Subcutaneous abdominal adipose tissue (tissue), 5 donors: ENCODE measurements around the gene LDLRAD2.

Experiments
- H3K27ac ChIP-seq: one replicate; pipeline ENCODE4 v1.7.0; 2013; ENCODE audit warnings: low read depth, mild to moderate bottlenecking, inconsistent platforms, low read length, moderate library complexity
- H3K27me3 ChIP-seq, 5 donors: one replicate each; pipeline ENCODE4 v1.7.0; 2013; ENCODE audit warnings: low read length in 5 of 5, inconsistent platforms in 1 of 5; ENCODE audit not compliant: control insufficient read depth in 5 of 5, insufficient read depth in 4 of 5
- H3K36me3 ChIP-seq, 5 donors: one replicate each; pipeline ENCODE4 v1.7.0; 2013; ENCODE audit warnings: low read length in 5 of 5; ENCODE audit not compliant: control insufficient read depth in 5 of 5, insufficient read depth in 5 of 5
- H3K4me1 ChIP-seq, 5 donors: one replicate each; pipeline ENCODE4 v1.7.0; 2013; ENCODE audit warnings: low read length in 5 of 5, mild to moderate bottlenecking in 3 of 5, moderate library complexity in 1 of 5; ENCODE audit not compliant: control insufficient read depth in 5 of 5, insufficient read depth in 5 of 5
- H3K4me3 ChIP-seq, 5 donors: one replicate each; pipeline ENCODE4 v1.7.0; 2013; ENCODE audit warnings: low read length in 5 of 5, low read depth in 1 of 5
- H3K9ac ChIP-seq, 5 donors: one replicate each; pipeline ENCODE4 v1.7.0; 2013; ENCODE audit warnings: low read length in 5 of 5, mild to moderate bottlenecking in 4 of 5, moderate library complexity in 3 of 5
- H3K9me3 ChIP-seq, 5 donors: one replicate each; pipeline ENCODE4 v1.7.0; 2013; ENCODE audit warnings: low read length in 5 of 5; ENCODE audit not compliant: control insufficient read depth in 5 of 5
- donor health status: healthy.
- donor health status: healthy.
- donor health status: healthy.
- donor health status: healthy.
- donor health status: healthy.

Gene LDLRAD2

GRCh38 chr1:21840981-21841380, 28.9 kb downstream of the LDLRAD2 start:
- Histone ChIP-seq H3K9ac (no peak overlapping the region), H3K27me3 (no peaks in the 10 kb centered on the region), H3K27ac (no peak overlapping the region), H3K4me3 (no peak overlapping the region), H3K9me3 (no peaks in the 10 kb centered on the region), H3K4me1 (no peaks in the 10 kb centered on the region), H3K36me3 (peaks cover 3 to 98% (median 92%) of the 10 kb centered on the region in 5 donors)

GRCh38 chr1:21841852-21842466, 29.9 kb downstream of the LDLRAD2 start:
- Histone ChIP-seq H3K36me3 (peaks cover 3 to 98% (median 92%) of the 10 kb centered on the region in 5 donors), H3K27ac (no peak overlapping the region), H3K4me3 (no peak overlapping the region), H3K9me3 (no peaks in the 10 kb centered on the region), H3K9ac (no peak overlapping the region), H3K27me3 (no peaks in the 10 kb centered on the region), H3K4me1 (no peaks in the 10 kb centered on the region)

GRCh38 chr1:21842606-21843162, 30.6 kb downstream of the LDLRAD2 start:
- H3K9ac ChIP-seq, result no peak overlapping the region
- no peaks in the 10 kb centered on the region for H3K27me3 ChIP-seq
- no peaks in the 10 kb centered on the region for H3K9me3 ChIP-seq
- H3K27ac ChIP-seq, result no peak overlapping the region
- H3K4me1 ChIP-seq, result no peaks in the 10 kb centered on the region
- peaks cover 3 to 98% (median 94%) of the 10 kb centered on the region in 5 donors for H3K36me3 ChIP-seq
- H3K4me3 ChIP-seq, result no peak overlapping the region

GRCh38 chr1:21843208-21843607, 31.1 kb downstream of the LDLRAD2 start:
- no peak overlapping the region for H3K9ac ChIP-seq
- H3K27ac ChIP-seq, result no peak overlapping the region
- H3K36me3 ChIP-seq, result peaks cover 3 to 98% (median 94%) of the 10 kb centered on the region in 5 donors
- H3K27me3 ChIP-seq, result no peaks in the 10 kb centered on the region
- H3K9me3 ChIP-seq, result no peaks in the 10 kb centered on the region
- no peaks in the 10 kb centered on the region for H3K4me1 ChIP-seq
- no peak overlapping the region for H3K4me3 ChIP-seq

- H3K27ac ChIP-seq, result no peak overlapping the region
- H3K36me3 ChIP-seq, result peaks cover 3 to 98% (median 94%) of the 10 kb centered on the region in 5 donors
- no peaks in the 10 kb centered on the region for H3K9me3 ChIP-seq
- H3K4me1 ChIP-seq, result no peaks in the 10 kb centered on the region
- no peak overlapping the region for H3K4me3 ChIP-seq
- no peak overlapping the region for H3K9ac ChIP-seq
- H3K27me3 ChIP-seq, result no peaks in the 10 kb centered on the region
These were observed 31.9 kb downstream of the LDLRAD2 start for GRCh38 chr1:21843996-21844395.

- no peak overlapping the region for H3K9ac ChIP-seq
- no peak overlapping the region for H3K4me3 ChIP-seq
- no peaks in the 10 kb centered on the region for H3K9me3 ChIP-seq
- peaks cover 4 to 100% (median 95%) of the 10 kb centered on the region in 5 donors for H3K36me3 ChIP-seq
- H3K4me1 ChIP-seq, result no peaks in the 10 kb centered on the region
- H3K27me3 ChIP-seq, result no peaks in the 10 kb centered on the region
- H3K27ac ChIP-seq, result no peak overlapping the region
These were observed 33.9 kb downstream of the LDLRAD2 start for GRCh38 chr1:21845646-21846641.

GRCh38 chr1:21847223-21848205, 35.4 kb downstream of the LDLRAD2 start:
- Histone ChIP-seq H3K27ac (no peak overlapping the region), H3K9ac (no peak overlapping the region), H3K4me3 (no peak overlapping the region), H3K4me1 (no peaks in the 10 kb centered on the region), H3K27me3 (no peaks in the 10 kb centered on the region), H3K9me3 (no peaks in the 10 kb centered on the region), H3K36me3 (peaks cover 4 to 100% (median 95%) of the 10 kb centered on the region in 5 donors)

- Histone ChIP-seq H3K4me3 (no peak overlapping the region), H3K9ac (no peak overlapping the region), H3K36me3 (peaks cover 4 to 97% (median 92%) of the 10 kb centered on the region in 5 donors), H3K9me3 (no peaks in the 10 kb centered on the region), H3K4me1 (no peaks in the 10 kb centered on the region), H3K27ac (no peak overlapping the region), H3K27me3 (no peaks in the 10 kb centered on the region)
These were observed 36.6 kb downstream of the LDLRAD2 start for GRCh38 chr1:21848524-21849174.
